Measurements from ENCODE around the gene ACACA.

ACACA gene

DNA sequence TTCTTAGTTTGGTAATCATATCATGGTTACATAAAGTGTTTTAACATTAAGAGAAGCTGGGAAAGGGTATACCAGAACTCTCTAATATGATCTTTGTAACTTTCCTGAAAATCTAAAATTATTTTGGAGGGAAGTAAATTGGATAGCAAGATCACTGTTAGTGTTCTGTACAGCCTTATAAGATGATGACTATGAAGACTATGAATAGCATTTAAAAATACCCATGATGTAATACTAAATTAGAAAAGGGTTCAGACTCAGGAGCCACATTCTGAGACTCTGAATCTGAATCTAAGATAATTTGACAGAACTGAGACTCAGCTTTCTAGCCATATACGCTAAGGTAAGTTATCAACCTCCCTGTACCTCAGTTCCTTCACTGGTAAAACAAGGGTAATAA lies 238.9 kb downstream of the ACACA start:
- H3K4me1 ChIP-seq (ENCODE audit: insufficient read depth, poor library complexity, severe bottlenecking), result no peaks in the 10 kb centered on the region
- no peak for ATAC-seq (ENCODE audit: low read depth)
- no peak overlapping the region for H3K4me3 ChIP-seq (ENCODE audit: severe bottlenecking)
- TF ChIP-seq, protein P1, sequence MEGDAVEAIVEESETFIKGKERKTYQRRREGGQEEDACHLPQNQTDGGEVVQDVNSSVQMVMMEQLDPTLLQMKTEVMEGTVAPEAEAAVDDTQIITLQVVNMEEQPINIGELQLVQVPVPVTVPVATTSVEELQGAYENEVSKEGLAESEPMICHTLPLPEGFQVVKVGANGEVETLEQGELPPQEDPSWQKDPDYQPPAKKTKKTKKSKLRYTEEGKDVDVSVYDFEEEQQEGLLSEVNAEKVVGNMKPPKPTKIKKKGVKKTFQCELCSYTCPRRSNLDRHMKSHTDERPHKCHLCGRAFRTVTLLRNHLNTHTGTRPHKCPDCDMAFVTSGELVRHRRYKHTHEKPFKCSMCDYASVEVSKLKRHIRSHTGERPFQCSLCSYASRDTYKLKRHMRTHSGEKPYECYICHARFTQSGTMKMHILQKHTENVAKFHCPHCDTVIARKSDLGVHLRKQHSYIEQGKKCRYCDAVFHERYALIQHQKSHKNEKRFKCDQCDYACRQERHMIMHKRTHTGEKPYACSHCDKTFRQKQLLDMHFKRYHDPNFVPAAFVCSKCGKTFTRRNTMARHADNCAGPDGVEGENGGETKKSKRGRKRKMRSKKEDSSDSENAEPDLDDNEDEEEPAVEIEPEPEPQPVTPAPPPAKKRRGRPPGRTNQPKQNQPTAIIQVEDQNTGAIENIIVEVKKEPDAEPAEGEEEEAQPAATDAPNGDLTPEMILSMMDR (IDR thresholded peaks at IDR 0.05; ENCODE audit: poor library complexity, severe bottlenecking), result no peak
- H3K27ac ChIP-seq (ENCODE audit: poor library complexity, severe bottlenecking), result no peak overlapping the region
- no peak for DNase-seq (ENCODE audit: low spot score)
- H3K27me3 ChIP-seq (ENCODE audit: insufficient read depth, poor library complexity, severe bottlenecking), result no peaks in the 10 kb centered on the region
- no peaks in the 10 kb centered on the region for H3K9me3 ChIP-seq (ENCODE audit: severe bottlenecking)
- peaks cover 15% of the 10 kb centered on the region; the same call in 1 of the 2 replicates for H3K36me3 ChIP-seq (ENCODE audit: low read depth)

DNA sequence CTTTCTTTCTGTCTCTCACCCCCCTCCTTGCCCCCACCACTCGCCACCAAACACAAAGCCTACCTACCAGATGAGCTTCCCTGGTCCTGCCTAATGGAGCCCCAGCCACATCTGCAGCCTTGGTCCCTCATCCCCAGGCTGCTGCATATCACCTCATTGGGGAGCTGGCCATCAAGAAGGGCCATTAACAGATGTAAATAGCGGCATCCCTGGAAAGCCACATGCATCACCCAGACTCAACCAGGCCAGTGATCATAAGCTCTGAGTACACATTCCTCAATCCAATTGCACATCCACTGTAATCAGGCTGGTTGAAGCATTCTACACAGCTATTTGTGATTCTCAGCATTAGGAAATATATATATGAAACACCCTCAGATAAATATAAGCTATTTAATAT lies 242.6 kb downstream of the ACACA start:
- Histone ChIP-seq H3K27me3 (ENCODE audit: insufficient read depth, poor library complexity, severe bottlenecking) (no peaks in the 10 kb centered on the region), H3K9me3 (ENCODE audit: severe bottlenecking) (no peaks in the 10 kb centered on the region), H3K4me3 (ENCODE audit: severe bottlenecking) (no peak overlapping the region), H3K27ac (ENCODE audit: poor library complexity, severe bottlenecking) (no peak overlapping the region), H3K36me3 (ENCODE audit: low read depth) (peaks cover 45% of the 10 kb centered on the region), H3K4me1 (ENCODE audit: insufficient read depth, poor library complexity, severe bottlenecking) (peaks cover 4% of the 10 kb centered on the region)
- TF ChIP-seq, protein P1 (IDR thresholded peaks at IDR 0.05; ENCODE audit: poor library complexity, severe bottlenecking), result no peak
- no peak for DNase-seq (ENCODE audit: low spot score)
- ATAC-seq (ENCODE audit: low read depth), result no peak

DNA sequence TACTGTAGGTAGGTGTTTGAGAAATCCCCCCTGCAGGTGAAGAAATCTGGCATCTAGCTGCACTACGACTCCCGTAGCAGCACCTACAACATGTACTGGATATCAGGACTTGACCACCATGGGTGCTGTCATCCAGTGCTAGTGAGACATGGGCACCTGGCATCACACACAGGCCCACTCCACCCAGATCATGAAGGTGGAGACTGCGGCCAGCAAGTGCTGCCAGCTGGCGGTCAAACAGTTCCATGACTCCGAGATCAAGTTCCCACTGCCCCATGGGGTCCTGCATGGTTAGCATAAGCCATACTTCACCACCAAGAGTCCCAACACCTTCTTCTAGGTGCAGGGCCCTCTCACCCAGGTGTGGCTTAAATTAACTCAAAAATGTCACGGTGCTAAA lies 243.8 kb downstream of the ACACA start:
- no peak for DNase-seq (ENCODE audit: low spot score)
- Histone ChIP-seq H3K27me3 (ENCODE audit: insufficient read depth, poor library complexity, severe bottlenecking) (no peaks in the 10 kb centered on the region), H3K36me3 (ENCODE audit: low read depth) (peaks cover 48% of the 10 kb centered on the region), H3K4me3 (ENCODE audit: severe bottlenecking) (no peak overlapping the region), H3K9me3 (ENCODE audit: severe bottlenecking) (no peaks in the 10 kb centered on the region), H3K4me1 (ENCODE audit: insufficient read depth, poor library complexity, severe bottlenecking) (peaks cover 4% of the 10 kb centered on the region), H3K27ac (ENCODE audit: poor library complexity, severe bottlenecking) (no peak overlapping the region)
- ATAC-seq (ENCODE audit: low read depth), result no peak
- TF ChIP-seq, protein P1 (IDR thresholded peaks at IDR 0.05; ENCODE audit: poor library complexity, severe bottlenecking), result no peak

DNA sequence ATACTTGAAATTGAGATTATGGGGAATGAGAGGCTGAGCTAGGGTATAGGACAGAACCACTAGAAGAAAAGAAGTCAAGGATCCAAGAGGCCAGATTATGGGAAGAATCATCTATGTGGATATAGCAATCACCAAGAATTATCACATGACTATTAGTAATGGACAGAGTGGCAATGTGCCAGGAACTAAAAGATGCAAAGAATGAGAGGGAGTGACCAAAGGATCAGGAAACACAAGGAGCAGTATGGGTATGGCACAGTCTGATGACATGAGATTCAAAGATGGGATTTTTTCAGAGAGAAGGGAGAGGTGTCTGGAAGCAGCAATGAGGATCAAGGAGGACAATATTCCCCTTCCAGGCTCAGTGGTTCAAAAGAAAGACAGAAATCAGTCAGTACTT lies 245.7 kb downstream of the ACACA start:
- no peaks in the 10 kb centered on the region for H3K27me3 ChIP-seq (ENCODE audit: insufficient read depth, poor library complexity, severe bottlenecking)
- TF ChIP-seq, protein P1 (IDR thresholded peaks at IDR 0.05; ENCODE audit: poor library complexity, severe bottlenecking), result no peak
- no peaks in the 10 kb centered on the region for H3K9me3 ChIP-seq (ENCODE audit: severe bottlenecking)
- ATAC-seq (ENCODE audit: low read depth) (peak; percentile 61; the same call in 2 of the 3 replicates), DNase-seq (ENCODE audit: low spot score) (no peak)
- H3K27ac ChIP-seq (ENCODE audit: poor library complexity, severe bottlenecking), result no peak overlapping the region
- no peak overlapping the region for H3K4me3 ChIP-seq (ENCODE audit: severe bottlenecking)
- H3K36me3 ChIP-seq (ENCODE audit: low read depth), result peaks cover 62% of the 10 kb centered on the region
- H3K4me1 ChIP-seq (ENCODE audit: insufficient read depth, poor library complexity, severe bottlenecking), result peaks cover 4% of the 10 kb centered on the region

DNA sequence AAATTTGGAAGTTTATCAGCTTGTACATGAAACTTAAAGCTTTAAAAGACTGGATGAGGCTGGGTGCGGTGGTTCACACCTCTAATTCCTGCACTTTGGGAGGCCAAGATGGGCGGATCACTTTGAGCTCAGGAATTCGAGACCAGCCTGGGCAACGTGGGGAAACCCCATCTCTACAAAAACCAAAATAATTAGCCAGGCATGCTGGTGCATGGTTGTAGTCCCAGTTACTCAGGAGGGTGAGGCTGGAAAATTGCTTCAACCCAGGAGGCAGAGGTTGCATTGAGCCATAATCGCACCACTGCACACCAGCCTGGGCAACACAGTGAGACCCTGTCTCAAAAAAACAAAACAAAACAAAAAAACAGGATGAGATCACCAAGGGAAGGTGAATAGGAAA lies 248.3 kb downstream of the ACACA start:
- Histone ChIP-seq H3K27ac (ENCODE audit: poor library complexity, severe bottlenecking) (no peak overlapping the region), H3K27me3 (ENCODE audit: insufficient read depth, poor library complexity, severe bottlenecking) (no peaks in the 10 kb centered on the region), H3K4me1 (ENCODE audit: insufficient read depth, poor library complexity, severe bottlenecking) (peaks cover 4% of the 10 kb centered on the region), H3K4me3 (ENCODE audit: severe bottlenecking) (no peak overlapping the region), H3K36me3 (ENCODE audit: low read depth) (peaks cover 84% of the 10 kb centered on the region), H3K9me3 (ENCODE audit: severe bottlenecking) (no peaks in the 10 kb centered on the region)
- no peak for DNase-seq (ENCODE audit: low spot score)
- no peak for ATAC-seq (ENCODE audit: low read depth)
- TF ChIP-seq, protein P1 (IDR thresholded peaks at IDR 0.05; ENCODE audit: poor library complexity, severe bottlenecking), result no peak
